Measurements from ENCODE around the gene TSPAN9.

Gene TSPAN9

GRCh38 chr12:3168223-3169221 lies 91.3 kb downstream of the TSPAN9 start:
- DNase-seq = no peak

GRCh38 chr12:3170423-3171194 lies 93.4 kb downstream of the TSPAN9 start:
- no peak for DNase-seq

- DNase-seq = no peak
Measured at GRCh38 chr12:3171195-3171591, 94.0 kb downstream of the TSPAN9 start.

- no peak for DNase-seq
Measured at GRCh38 chr12:3172124-3173007, 95.2 kb downstream of the TSPAN9 start.

- no peak for DNase-seq
Measured at GRCh38 chr12:3173008-3173553, 95.9 kb downstream of the TSPAN9 start.

GRCh38 chr12:3173912-3174311 lies 96.7 kb downstream of the TSPAN9 start:
- no peak for DNase-seq

- no peak for DNase-seq
Measured at GRCh38 chr12:3175238-3175637, 98.1 kb downstream of the TSPAN9 start.

- no peak for DNase-seq
Measured at GRCh38 chr12:3176754-3177153, 99.6 kb downstream of the TSPAN9 start.

- no peak for DNase-seq
Measured at GRCh38 chr12:3177778-3178425, 100.7 kb downstream of the TSPAN9 start.

- DNase-seq = no peak
Measured at GRCh38 chr12:3178671-3179313, 101.6 kb downstream of the TSPAN9 start.

GRCh38 chr12:3179731-3180130 lies 102.6 kb downstream of the TSPAN9 start:
- DNase-seq = no peak

GRCh38 chr12:3182426-3182825 lies 105.2 kb downstream of the TSPAN9 start:
- DNase-seq = peak; percentile 14

GRCh38 chr12:3184485-3184884 lies 107.3 kb downstream of the TSPAN9 start:
- no peak for DNase-seq

- no peak for DNase-seq
Measured at GRCh38 chr12:3185260-3185870, 108.2 kb downstream of the TSPAN9 start.

- no peak for DNase-seq
Measured at GRCh38 chr12:3186546-3187215, 109.5 kb downstream of the TSPAN9 start.

GRCh38 chr12:3187846-3188770 lies 110.9 kb downstream of the TSPAN9 start:
- no peak for DNase-seq

- DNase-seq = no peak
Measured at GRCh38 chr12:3189282-3189681, 112.1 kb downstream of the TSPAN9 start.

- DNase-seq = peak; percentile 72
Measured at GRCh38 chr12:3190101-3190500, 112.9 kb downstream of the TSPAN9 start.

GRCh38 chr12:3191450-3191849 lies 114.3 kb downstream of the TSPAN9 start:
- no peak for DNase-seq
